Activated CD8-positive, alpha-beta T cell treated with anti-CD3 and anti-CD28 coated beads for 36 hours (primary cell): ENCODE measurements around the gene ZNF124. TPM values are rescaled to one million over a fixed set of nuclear protein-coding genes. Genes with fewer than 3 reads are reported as not detected.

ENCODE experiments used
- ATAC-seq: fragments of 200-7000 bp; cut with Tn5 transposase; one replicate; pipeline ENCODE4 v1.10.0; 2021; ENCODE audit warnings: mild to moderate bottlenecking, moderate library complexity
- CTCF ChIA-PET: fragments of 350-600 bp; sonication (Branson Sonifier 250); formaldehyde crosslinking; loops from one replicate; lab custom pipeline; 2021; ENCODE audit warnings: antibody characterized with exemption; lab: Charles Lee
- POLR2A ChIA-PET: fragments of 350-600 bp; sonication (Branson Sonifier 250); formaldehyde crosslinking; loops from one replicate; lab custom pipeline; 2021; ENCODE audit warnings: antibody characterized with exemption; lab: Charles Lee
- DNase-seq: peaks from one replicate; pipeline ENCODE4 v3.0.0-alpha.2; 2020
- H3K27ac Mint-ChIP-seq: one replicate; pipeline ENCODE4 v1.8.0; 2021; ENCODE audit warnings: mild to moderate bottlenecking, mixed read lengths
- H3K27me3 Mint-ChIP-seq: one replicate; pipeline ENCODE4 v1.8.0; 2021; ENCODE audit warnings: mixed read lengths
- H3K36me3 Mint-ChIP-seq: one replicate; pipeline ENCODE4 v1.8.0; 2021; ENCODE audit warnings: low read depth, mixed read lengths
- H3K4me1 Mint-ChIP-seq: one replicate; pipeline ENCODE4 v1.8.0; 2021; ENCODE audit warnings: low read depth, mixed read lengths
- H3K4me3 Mint-ChIP-seq: one replicate; pipeline ENCODE4 v1.8.0; 2021; ENCODE audit warnings: mild to moderate bottlenecking, moderate library complexity, mixed read lengths
- H3K9me3 Mint-ChIP-seq: one replicate; pipeline ENCODE4 v1.8.0; 2021; ENCODE audit warnings: mixed read lengths
- CTCF ChIP-seq: fragments of 200-600 bp; IDR thresholded peaks from one replicate; pipeline ENCODE4 v1.8.0; 2022; ENCODE audit warnings: antibody characterized with exemption, mild to moderate bottlenecking
- intact Hi-C: fragments of 100-400 bp; cut with micrococcal nuclease; formaldehyde crosslinking; loops from one replicate; pipeline ENCODE4 v1.10.0; 2022
- microRNA-seq: library from miRNA; unstranded; fragments of <30 nt; microRNA quantifications from one replicate; pipeline ENCODE4 v1.2.0, GENCODE V29; 2022; ENCODE audit warnings: borderline microRNAs expressed, borderline replicate concordance
- total RNA-seq, 2 experiments: library from RNA; stranded (reverse); gene quantifications; one replicate each; pipeline ENCODE4 v1.2.3, GENCODE V29; 2021

ZNF124 gene
- total RNA-seq, 2 experiments from 2014 or later = 15.5 to 16.8 TPM

GRCh38 chr1:247105966-247106365 is 65.9 kb downstream of the ZNF124 start:
- CTCF ChIA-PET = no interaction called here
- intact Hi-C loops = no loop called here

More at GRCh38 chr1:247105966-247106365, 65.9 kb downstream of the ZNF124 start:
- H3K4me1 Mint-ChIP-seq = peaks cover 32% of the 10 kb centered on the region
- H3K9me3 Mint-ChIP-seq = peaks cover 23% of the 10 kb centered on the region
- peaks cover 25% of the 10 kb centered on the region for H3K36me3 Mint-ChIP-seq
- DNase-seq (no peak), ATAC-seq (no peak)
- POLR2A ChIA-PET = interaction anchor here (1.2 kb wide), 1 partner anchor 176 kb away, joined by 3 read pairs; no protein-coding TSS in a partner anchor
- H3K4me3 Mint-ChIP-seq = no peak overlapping the region
- peaks cover 36% of the 10 kb centered on the region for H3K27me3 Mint-ChIP-seq
- no peak overlapping the region for H3K27ac Mint-ChIP-seq
- TF ChIP-seq CTCF = no peak

Small RNAs within 50 kb of the gene (microRNA-seq; reads per million reads assigned to microRNA genes)
- gene MIR3916 = 1.5 reads per million

Other genes with a start within 250 kb of the ZNF124 start
- gene AHCTF1, start 240.1 kb downstream of the ZNF124 start, total RNA-seq = 10 to 100 TPM; 42.4 to 45.3 TPM
- gene ZNF695, start 164.0 kb downstream of the ZNF124 start, total RNA-seq = 1 to 10 TPM; 1.1 to 2.6 TPM
- 1 to 10 TPM; 3.3 to 4.0 TPM for gene ZNF670, start 93.2 kb downstream of the ZNF124 start, total RNA-seq
- gene ZNF669, start 67.7 kb downstream of the ZNF124 start, total RNA-seq = 1 to 10 TPM; 7.6 to 8.0 TPM
- not detected for gene VN1R5, start 84.1 kb upstream of the ZNF124 start, total RNA-seq
- gene ZNF496, start 159.8 kb upstream of the ZNF124 start, total RNA-seq = 10 to 100 TPM; 27.5 to 28.0 TPM
- gene NLRP3, start 244.2 kb upstream of the ZNF124 start, total RNA-seq = 1 to 10 TPM; 3.2 to 3.6 TPM